GM13977 (cell line): ENCODE measurements around the gene TP53TG5.

Source experiments
- DNase-seq: peaks from one replicate; pipeline ENCODE4 v3.0.0; 2012; ENCODE audit warnings: low spot score
- CTCF ChIP-seq: IDR thresholded peaks from 2 replicates; pipeline ENCODE4 v1.5.1; 2012; ENCODE audit warnings: mild to moderate bottlenecking, control low read depth; ENCODE audit not compliant: insufficient read depth; ENCODE audit errors: extremely low read depth, missing control alignments
- in situ Hi-C: fragments of 300-500 bp; cut with MboI; formaldehyde crosslinking; loops from one replicate; pipeline ENCODE4 v1.12.0; 2022; ENCODE audit warnings: low sequenced_read_pairs, low pct_unique_long_range_greater_than_20kb, mixed read lengths, inconsistent platforms; ENCODE audit not compliant: unreplicated experiment

TP53TG5 gene

GRCh38 chr20:45340236-45340847, 37.8 kb downstream of the TP53TG5 start:
- no peak for DNase-seq
- in situ Hi-C loops = no loop called here
- no peak for TF ChIP-seq CTCF

GRCh38 chr20:45339799-45340198, 38.3 kb downstream of the TP53TG5 start:
- no peak for DNase-seq
- in situ Hi-C loops = no loop called here
- no peak for TF ChIP-seq CTCF

- no peak for DNase-seq
- TF ChIP-seq CTCF = no peak
- in situ Hi-C loops = no loop called here
Observed at GRCh38 chr20:45339084-45339483, 39.0 kb downstream of the TP53TG5 start.

GRCh38 chr20:45338121-45339030, 39.7 kb downstream of the TP53TG5 start:
- TF ChIP-seq CTCF = no peak
- DNase-seq = no peak
- in situ Hi-C loops = no loop called here

- in situ Hi-C loops = no loop called here
- no peak for TF ChIP-seq CTCF
- DNase-seq = no peak
Observed at GRCh38 chr20:45337367-45338120, 40.6 kb downstream of the TP53TG5 start.

- in situ Hi-C loops = no loop called here
- DNase-seq = no peak
Observed at GRCh38 chr20:45336530-45337366, 41.4 kb downstream of the TP53TG5 start.

More at GRCh38 chr20:45336530-45337366, 41.4 kb downstream of the TP53TG5 start:
- no peak for TF ChIP-seq CTCF
